Stimulated activated naive CD4-positive, alpha-beta T cell treated with Interleukin-2 at 50 U/mL for 16 hours (primary cell): ENCODE measurements around the gene IGSF21.
"Not testable (repeated sequence)": the region's sequence is repeated elsewhere in the genome, so short reads cannot be mapped to it uniquely, and the experiment has no call there.

Source experiments
- DNase-seq: peaks from one replicate; lab custom pipeline; 2025; lab: John Stamatoyannopoulos, UW

IGSF21 gene

DNA sequence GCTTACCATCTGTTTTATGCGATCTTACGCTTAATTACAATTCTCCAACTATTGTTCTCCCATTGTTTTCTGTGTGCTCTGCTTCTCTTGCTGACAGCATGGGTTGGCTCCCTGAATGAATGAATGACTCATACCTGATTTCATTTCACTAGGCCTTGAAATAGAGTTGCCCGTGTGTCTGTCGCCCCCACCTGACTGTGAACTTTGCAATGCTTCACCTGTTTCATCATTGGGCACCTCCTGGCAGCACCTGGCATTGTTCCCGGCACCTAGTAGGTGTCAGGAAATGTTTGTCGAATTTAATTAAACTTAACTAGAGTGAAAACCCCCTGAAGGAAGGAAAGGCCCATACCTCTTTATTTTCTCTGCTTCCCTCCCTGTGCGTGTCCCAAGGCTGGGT lies 252.7 kb downstream of the IGSF21 start:
- no peak for DNase-seq

DNA sequence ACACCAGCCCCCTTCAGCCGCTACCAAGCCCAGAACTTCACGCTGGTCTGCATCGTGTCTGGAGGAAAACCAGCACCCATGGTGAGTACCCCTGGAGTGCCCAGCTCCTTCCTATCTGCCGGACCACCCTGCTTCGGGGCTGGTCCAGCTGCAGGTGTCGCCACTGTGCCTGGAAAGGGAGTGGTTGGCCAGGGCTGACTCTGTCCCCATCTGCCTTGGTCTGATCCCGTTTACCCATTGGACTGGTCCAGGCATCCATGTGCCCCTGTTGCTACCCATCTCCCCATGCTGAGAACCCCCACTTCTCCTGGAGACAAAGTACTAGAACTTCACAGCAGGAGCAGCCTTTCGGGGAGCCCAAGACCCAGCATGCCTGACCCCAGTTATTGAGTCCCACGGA lies 254.6 kb downstream of the IGSF21 start:
- no peak for DNase-seq

DNA sequence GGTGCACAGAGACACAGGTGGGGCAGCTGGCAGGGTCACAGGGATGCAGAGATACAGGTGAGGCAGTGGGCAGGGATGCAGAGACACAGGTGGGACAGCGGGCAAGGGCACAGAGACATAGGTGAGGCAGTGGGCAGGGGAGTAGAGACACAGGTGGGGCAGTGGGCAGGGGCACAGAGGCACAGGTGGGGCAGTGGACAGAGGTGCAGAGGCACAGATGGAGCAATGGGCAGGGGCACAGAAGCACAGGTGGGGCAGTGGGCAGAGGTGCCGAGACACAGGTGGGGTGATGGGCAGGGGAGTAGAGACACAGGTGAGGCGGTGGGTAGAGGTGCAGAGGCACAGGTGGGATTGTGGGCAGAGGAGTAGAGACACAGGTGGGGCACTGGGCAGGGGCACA lies 255.8 kb downstream of the IGSF21 start:
- DNase-seq: no peak

DNA sequence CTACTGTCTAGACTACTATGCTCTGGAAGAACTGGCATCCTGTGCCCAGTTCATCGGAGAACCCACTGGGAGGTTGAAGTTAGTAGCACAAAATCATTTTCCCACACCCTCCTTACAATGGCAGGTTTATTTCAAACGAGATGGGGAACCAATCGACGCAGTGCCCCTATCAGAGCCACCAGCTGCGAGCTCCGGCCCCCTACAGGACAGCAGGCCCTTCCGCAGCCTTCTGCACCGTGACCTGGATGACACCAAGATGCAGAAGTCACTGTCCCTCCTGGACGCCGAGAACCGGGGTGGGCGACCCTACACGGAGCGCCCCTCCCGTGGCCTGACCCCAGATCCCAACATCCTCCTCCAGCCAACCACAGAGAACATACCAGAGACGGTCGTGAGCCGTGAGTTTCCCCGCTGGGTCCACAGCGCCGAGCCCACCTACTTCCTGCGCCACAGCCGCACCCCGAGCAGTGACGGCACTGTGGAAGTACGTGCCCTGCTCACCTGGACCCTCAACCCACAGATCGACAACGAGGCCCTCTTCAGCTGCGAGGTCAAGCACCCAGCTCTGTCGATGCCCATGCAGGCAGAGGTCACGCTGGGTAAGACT lies 257.6 kb downstream of the IGSF21 start:
- no peak for DNase-seq

DNA sequence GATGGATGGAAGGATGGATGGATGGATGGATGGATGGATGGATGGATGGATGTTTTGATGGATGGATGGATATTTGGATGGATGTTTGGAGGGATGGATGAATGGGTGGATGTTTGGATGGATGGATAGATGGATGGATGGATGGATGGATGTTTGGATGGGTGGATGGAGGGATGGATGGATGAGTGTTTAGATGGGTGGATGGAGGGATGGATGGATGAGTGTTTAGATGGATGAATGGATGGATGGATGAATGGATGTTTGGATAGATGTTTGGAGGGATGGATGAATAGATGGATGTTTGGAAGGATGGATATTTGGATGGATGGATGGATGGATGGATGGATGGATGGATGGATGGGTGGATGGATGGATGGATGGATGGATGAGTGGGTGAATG lies 264.9 kb downstream of the IGSF21 start:
- not testable (repeated sequence) for DNase-seq

DNA sequence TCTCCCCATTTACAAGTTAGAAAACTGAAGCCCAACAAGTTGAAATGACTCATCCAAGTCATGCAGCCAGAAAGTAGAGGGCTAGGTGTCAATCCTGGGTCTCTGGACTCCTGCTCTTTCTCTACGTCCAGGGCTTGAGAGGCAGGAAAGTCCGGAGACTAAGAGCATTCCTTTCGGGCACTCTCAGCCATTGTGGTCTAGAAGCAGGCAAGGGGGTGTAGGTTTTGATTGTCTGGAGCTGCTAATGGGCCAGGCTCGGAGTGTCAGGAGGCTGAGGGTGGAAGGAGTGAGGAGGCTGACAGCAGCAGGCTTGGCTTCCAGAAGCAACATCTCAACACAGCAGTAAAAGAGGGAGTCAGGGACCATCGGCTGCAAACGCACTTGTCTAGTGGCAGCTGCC lies 265.6 kb downstream of the IGSF21 start:
- DNase-seq: no peak

DNA sequence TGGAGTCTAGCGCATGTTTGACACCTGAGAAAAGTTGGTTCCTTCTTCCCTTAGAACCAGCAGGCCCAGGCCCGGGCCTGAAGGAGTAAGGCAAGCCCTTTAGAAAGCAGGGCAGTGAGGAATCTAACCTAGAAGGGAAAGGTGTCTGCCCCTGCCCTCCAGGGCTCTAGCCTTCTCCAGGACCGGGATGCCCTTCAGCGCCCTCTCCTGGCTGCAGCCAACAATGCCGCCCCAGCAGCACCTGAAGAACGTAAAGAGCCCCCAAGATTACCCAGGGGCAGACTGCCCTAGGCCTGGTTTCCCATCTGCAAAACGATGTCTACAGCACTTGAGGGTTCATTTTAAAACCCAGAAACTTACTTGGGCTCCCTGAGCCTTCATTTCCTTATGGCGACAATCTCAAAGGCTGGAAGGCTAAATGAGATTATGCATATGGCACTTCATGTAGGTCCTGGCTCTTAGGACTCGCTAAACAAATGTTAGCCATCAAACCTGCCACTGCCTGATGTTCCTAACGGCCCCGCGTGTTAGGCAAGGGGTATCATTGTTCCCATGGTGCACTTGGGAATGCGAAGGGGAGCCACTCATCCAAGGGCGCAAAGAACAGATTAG lies 266.4 kb downstream of the IGSF21 start:
- no peak for DNase-seq

DNA sequence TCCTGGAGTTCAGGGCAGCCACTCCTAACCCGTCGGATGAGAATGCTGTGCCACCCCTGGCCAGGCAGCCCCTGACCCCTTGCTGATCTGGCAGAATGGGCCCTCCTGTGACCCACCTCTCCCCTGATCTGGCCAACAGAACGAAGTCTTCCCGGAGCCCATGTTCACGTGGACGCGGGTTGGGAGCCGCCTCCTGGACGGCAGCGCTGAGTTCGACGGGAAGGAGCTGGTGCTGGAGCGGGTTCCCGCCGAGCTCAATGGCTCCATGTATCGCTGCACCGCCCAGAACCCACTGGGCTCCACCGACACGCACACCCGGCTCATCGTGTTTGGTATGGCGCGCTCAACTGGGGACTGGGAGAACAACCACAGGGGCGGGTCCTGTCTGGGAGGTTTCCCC lies 269.1 kb downstream of the IGSF21 start:
- DNase-seq: no peak

DNA sequence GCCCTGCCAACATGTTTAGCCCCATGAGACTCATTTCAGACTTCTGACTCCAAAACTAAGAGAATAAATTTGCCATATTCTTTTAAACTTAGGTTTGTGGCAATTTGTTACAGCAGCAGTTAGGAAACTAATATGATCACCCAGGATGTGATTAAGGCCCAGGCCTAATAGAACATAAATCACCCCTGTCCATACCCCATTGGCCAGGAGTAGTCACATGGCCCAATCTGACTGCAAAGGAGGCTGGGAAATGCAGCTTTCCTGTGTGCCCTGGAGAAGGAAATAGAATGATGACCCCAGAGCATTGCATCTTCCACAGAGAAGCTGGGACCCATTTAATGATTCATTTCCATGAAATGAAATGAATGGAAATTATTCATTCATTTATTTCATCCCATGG lies 272.7 kb downstream of the IGSF21 start:
- no peak for DNase-seq

DNA sequence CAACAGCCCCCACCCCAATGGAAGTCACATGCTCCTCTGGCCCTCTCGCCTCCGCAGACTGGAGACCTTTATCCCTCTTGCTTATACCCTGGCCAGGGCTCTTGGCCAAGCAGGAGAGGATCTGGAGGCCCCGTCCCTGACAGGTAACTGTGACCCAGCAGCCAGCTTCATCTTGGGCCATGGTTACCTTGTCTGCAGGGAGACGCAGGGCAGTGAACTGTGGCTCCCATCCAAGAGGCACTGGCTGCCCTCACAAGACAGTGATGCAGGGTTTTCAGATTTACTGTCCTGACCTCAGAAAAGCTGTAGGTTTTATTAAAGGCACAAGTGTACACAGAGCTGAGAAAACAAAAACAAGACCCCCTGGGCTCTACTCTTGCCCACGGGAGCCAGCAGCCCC lies 276.5 kb downstream of the IGSF21 start:
- DNase-seq: no peak

DNA sequence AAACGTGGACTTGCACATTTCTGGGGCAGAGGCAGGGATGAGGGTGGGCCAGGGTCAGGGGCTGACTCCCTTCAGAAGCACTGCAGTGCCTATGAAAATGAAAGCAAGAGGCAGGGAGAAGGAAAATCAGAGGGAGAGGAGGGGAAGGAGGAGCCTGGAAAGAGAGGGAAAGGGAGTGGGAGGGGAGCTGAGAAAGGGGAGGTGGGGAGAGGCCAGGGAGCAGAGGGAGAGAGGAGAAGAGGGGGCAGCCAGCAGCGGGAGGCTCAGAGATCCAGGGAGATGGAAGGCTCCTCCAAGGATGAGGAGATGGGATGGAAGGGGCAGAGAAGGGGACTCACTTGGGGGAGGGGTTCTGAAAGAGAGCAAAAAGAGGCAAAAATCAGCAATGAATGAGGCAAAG lies 276.9 kb downstream of the IGSF21 start:
- no peak for DNase-seq

DNA sequence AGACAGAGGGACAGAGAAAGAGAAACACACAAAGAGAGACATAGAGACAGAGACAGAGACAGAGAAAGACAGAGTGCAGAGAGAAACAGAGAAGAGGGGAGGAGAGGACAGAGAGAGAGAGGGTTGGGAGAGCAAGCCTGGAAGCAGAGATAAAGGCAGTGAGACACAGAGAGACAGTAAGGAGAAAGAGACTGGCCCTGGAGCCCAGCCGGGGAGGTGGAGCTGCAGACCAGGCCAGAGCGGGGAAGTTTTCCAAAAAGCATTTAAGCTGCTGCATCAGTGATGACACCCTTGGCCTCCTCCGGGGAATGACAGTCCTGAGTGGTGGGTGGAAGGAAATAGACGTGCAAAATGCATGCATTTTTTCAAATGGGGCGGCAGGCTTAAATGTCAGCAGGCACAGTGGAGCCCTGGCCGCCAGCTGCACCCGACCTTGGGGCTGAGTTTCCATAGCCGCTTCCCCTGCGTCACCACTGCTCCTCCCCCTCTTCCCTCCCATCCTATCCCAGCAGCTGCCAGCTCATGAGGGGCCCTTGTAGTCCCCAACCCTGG lies 277.7 kb downstream of the IGSF21 start:
- no peak for DNase-seq

DNA sequence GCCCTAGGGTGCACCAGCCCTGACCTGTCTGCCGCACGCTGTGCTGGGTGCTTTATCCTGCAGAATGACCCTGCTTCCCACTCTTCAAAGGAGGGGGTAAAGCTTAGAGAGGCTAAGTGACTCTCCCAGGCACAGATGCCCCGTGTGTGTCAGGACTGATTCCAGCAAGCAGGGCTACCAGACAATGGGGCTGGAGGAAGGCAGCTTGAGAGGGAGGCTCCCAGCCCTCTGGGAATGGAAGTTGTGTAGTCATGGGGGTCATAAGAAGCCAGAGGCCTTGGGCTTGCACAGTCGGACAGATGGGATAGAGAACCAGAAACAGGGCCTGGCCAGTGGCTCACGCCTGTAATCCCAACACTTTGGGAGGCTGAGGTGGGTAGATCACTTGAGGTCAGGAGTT lies 279.0 kb downstream of the IGSF21 start:
- DNase-seq: no peak

DNA sequence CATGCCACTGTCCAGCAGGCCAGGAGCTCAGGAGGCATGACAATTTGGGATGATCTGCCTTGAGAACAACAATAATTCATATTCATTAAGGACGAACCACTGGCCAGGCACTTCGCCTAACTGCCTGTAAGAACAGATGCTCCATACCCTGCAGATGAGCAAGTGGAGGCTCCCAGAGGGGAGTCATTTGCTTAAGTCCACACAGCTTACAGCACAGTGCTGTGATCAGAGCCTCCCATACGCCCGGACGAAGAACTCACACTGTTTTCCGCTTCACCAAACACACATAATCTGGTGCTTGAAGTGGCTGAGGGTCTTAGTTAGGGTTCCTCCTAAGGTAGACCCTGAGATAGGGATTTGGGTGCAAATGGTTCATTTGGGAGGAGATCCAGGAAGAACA lies 279.7 kb downstream of the IGSF21 start:
- no peak for DNase-seq

DNA sequence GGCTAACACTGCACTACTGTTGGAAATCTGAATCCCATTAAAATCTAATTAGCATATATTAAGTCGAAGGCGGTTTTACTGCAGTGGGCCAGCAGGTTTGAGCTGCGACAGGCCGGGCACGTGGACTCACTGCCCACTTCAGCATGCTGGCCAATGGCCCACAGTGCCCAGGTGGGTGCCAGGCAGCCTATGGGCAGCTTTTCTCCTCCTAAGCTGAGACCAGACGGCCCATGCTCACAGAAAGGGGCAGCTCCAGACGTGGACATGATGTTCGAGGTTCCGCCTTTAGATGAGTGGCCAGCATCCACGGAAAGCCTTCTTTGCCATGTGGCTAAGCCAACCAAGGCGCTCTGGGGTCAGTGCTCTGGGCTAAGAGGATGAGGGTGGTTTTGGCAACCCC lies 283.4 kb downstream of the IGSF21 start:
- no peak for DNase-seq

DNA sequence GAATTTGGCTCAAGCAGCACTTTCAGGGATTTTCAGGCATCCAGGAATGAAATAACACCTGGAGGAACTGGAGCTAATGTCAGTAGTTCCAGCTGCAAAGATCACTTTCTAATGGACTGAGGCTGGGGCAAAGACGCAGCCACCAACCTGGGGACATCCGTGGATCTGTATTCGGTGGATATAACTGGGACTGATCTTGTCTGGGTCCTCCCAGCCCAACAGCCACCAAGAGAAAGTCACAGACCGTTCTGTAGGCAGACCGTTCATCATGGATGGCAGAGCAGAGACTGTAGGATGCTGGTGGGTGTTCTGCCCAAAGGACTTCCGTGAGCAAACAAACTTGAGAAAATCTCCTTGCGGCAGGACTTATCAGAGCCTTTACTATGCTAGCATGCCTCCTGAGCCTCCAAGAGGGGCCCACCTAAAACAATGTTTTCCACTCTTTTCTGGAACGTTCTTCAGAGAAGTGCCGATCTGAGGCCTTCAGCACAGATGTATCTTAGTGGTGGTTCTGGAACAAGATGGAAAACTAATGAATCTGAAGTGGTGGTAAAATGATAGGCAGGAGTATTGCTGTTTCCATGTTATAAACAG lies 287.1 kb downstream of the IGSF21 start:
- no peak for DNase-seq

DNA sequence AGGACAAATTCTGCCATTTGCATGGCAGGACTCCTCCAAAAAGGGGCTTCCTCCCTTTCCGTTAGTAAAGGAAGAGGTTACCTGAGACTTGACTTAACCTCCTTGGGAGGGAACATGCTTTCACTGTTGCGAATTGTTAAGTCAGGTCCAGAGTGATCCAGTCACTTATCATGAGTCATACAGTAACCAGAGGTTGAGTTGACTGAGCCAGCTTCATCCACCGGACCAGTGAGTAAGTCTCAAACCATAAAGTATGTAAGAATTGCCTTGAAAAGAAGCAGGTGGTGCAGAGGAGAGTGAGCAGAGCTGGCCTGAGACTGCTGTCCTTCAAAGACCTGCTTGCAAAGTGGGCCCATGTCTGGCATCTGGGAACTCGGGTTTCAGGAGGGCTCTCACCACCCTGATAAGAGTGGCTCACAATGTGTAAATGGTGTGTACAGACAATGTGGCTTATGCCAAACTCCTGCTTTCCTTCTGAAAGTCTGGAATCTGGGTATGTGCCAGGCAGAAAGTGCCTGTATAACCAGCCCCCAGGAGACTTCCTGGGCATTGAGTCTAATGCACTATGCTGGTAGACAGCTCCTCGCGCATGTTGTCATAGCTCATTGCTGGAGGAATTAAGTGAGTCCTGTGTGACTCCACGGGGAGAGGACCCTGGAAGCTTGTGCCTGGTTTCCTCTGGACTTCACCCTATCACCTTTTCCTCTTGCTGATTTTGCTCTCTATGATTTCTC lies 288.8 kb downstream of the IGSF21 start:
- no peak for DNase-seq

DNA sequence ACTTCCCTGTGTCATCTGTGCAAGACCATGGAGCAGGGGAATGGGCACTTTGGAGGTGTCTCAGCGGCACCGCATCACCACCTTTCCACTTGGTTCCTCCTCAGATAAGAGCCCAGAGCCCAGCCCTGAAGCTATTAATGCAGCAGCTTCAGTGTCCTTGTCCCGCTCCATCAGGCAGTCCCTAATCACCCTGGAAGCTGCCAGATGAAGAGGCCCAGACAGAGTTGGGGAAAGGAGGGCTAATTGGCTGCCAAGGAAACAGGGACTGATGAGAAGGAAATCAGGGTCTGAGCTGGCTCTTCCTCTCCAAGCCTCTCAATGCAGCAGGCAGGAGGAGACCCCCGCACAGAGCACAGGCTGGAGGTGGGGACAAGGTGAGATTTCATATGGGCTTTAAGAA lies 290.0 kb downstream of the IGSF21 start:
- no peak for DNase-seq

DNA sequence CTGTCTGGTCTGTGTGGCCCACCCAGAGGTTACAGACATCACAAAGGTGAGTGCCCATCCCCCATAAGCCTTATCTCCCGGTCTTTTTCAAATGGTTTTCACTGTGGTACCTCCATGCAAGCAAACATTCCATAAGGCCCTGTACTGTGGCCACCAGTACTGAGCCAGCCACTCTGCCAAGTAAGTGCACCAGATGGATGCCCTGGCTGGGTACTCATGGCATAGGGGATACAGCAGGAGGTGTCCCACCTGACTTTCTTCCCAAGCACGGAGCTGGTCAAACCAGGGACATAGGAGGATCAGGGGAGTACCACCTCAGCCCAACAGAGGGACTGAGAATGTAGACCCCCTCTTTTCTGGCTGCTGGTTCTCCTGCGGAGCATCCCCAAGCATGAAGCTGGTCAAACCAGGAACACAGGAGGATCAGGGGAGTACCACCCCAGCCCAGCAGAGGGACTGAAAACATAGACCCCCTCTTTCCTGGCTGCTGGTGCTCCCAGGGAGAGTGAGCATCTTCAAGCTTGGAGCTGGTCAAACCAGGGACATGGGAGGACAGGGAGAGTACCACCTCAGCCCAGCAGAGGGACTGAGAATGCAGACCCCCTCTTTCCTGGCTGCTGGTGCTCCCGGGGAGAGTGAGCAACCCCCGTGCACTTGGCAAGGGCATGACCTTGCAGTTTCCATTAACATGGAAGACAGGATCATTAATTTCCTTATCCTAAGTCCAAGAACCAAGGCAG lies 291.4 kb downstream of the IGSF21 start:
- DNase-seq: no peak

DNA sequence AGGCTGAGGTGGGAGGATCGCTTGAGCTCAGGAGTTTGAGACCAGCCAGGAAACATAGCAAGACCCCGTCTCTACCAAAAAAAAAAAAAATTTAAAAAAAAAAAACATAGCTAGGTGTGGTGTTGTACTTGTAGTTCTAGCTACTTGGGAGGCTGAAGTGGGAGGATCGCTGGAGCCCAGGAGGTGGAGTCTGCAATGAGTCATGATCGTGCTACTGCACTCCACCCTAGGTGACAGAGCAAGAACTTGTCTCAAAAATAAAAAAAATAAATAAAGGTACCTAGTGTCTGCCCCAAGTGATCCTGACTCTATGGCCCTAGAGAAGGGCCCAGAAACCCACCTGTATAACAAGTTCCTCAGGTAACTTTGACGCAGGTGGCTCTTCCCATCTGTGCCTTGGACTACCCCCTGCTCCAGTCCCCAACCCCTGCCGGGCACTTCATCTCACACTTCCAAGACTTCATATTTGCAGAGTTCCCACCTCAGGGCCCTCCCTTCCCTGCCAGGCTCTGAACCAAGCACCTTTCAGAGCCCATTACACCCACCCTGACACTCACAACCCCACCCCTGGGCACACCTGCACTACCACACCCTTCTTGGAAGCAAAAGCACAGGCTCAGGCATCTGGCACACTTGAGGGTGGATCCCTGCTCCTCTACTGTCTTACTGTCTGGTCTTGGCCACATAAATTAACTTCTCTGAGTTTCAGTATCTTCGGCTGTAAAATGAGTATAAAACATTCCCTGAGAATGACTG lies 292.9 kb downstream of the IGSF21 start:
- no peak for DNase-seq

DNA sequence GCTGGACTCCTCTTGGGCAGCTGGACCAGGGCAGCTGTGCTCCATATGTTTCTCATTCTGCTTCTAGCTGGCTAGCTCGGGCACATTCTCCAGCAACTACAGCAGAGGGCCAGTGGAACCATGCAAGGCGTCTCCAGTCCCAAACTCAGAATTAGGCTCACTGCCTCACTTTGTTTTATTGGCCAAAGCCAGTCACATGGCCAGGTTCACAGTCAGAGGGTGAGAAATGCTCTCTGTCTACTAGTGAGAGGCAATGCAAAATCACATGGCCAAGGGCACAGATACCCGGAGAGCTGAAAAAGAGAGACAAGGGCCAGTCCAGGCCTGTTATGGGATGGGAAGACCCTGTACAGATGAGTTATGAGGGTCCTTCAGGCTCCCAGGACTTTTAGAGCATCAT lies 294.3 kb downstream of the IGSF21 start:
- no peak for DNase-seq

DNA sequence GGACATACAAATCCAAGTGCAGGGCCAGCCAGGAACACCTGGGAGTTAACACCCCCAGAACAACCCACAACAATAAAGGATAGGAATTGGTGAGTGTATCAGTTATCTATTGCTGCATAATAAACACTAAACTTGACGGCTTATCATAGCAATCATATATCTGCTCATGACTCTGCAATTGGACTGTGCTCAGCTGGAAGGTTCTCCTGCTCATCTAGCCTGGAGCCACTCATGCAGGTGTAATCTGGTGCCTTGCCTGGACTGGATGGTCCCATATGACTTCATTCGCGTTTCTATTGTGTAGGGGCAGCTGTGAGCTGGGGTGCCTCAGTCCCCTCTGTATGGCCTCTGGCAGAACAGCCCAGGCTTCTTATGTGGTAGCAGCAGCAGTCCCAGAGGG lies 296.9 kb downstream of the IGSF21 start:
- no peak for DNase-seq
